Upper lobe of right lung (tissue), 1 donor: ENCODE results near the gene EFEMP2. TPM values are rescaled to one million over a fixed set of nuclear protein-coding genes. Genes with fewer than 3 reads are reported as not detected.
"Not testable (repeated sequence)": the region's sequence is repeated elsewhere in the genome, so short reads cannot be mapped to it uniquely, and the experiment has no call there.

ENCODE experiments used
- ATAC-seq: fragments of 200-7000 bp; cut with Tn5 transposase; one replicate; pipeline ENCODE4 v1.9.1; 2020; ENCODE audit warnings: mild to moderate bottlenecking, moderate library complexity
- DNase-seq: peaks from one replicate; pipeline ENCODE4 v3.0.0-alpha.2; 2020
- H3K27ac ChIP-seq: fragments of 200-600 bp; one replicate; pipeline ENCODE4 v1.8.0; 2022
- H3K27me3 ChIP-seq: fragments of 200-600 bp; one replicate; pipeline ENCODE4 v1.8.0; 2022; ENCODE audit warnings: mild to moderate bottlenecking
- H3K36me3 ChIP-seq: fragments of 200-600 bp; one replicate; pipeline ENCODE4 v1.8.0; 2022
- H3K4me1 ChIP-seq: fragments of 200-600 bp; one replicate; pipeline ENCODE4 v1.8.0; 2022
- H3K4me3 ChIP-seq: fragments of 200-600 bp; one replicate; pipeline ENCODE4 v1.8.0; 2022; ENCODE audit warnings: mild to moderate bottlenecking
- H3K9me3 ChIP-seq: fragments of 200-600 bp; one replicate; pipeline ENCODE4 v1.8.0; 2022
- CTCF ChIP-seq: fragments of 200-600 bp; IDR thresholded peaks from one replicate; pipeline ENCODE4 v1.8.0; 2022; ENCODE audit warnings: antibody characterized with exemption
- intact Hi-C: fragments of 100-400 bp; cut with DNase I; formaldehyde crosslinking; loops from one replicate; pipeline ENCODE4 v1.11.0; 2022
- total RNA-seq: library from RNA; stranded (reverse); fragmentation: NEBNext Ultra II Directional; extraction: Animal tissue kit (Norgen Biotek cat#: 25700); gene quantifications from one replicate; pipeline ENCODE4 v1.2.1, GENCODE V29; 2021
- donor health status: DM: no; HTN: yes; CAD: no; lungs with severe emphysema.

EFEMP2 gene
- total RNA-seq, 1 donor from 2014 or later = 62.0 TPM

DNA sequence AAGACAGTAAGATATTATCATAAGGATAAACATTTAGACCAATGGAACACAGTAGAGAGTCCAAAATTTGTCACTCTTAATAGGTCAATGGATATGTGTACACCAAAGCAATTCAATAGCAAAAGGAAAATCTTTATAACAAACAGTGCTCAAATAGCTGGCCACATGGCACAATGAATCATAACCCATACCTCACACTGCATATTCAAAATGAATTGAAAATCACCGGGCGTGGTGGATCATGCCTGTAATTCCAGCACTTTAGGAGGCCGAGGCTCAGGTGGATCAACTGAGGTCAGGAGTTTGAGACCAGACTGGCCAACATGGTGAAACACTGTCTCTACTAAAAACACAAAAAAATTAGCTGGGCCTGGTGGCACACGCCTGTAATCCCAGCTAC, 30.5 kb downstream of the EFEMP2 start:
- no peaks in the 10 kb centered on the region for H3K36me3 ChIP-seq
- no peak for TF ChIP-seq CTCF

DNA sequence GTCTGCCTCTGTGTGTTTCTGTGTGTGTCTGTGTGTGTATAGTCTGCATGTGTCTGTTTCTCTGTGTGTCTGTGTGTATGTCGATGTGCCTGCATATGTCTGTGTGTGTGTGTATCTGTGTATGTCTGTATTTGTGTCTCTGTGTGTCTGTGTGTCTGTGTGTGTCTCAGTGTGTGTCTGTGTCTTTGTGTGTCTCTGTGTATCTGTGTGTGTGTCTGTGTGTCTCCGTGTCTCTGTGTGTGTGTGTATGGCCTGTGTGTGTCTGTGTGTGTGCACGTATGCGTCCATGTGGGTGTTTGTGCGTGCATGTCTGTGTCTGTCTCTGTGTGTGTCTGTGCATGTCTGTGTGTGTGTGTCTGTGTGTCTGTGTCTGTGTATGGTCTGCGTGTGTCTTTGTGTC, 38.4 kb downstream of the EFEMP2 start:
- intact Hi-C loops = no loop called here
- Histone ChIP-seq H3K9me3 (no peaks in the 10 kb centered on the region), H3K4me3 (peak overlapping the region; percentile 60), H3K27me3 (no peaks in the 10 kb centered on the region), H3K27ac (no peak overlapping the region), H3K36me3 (no peaks in the 10 kb centered on the region), H3K4me1 (peaks cover 11% of the 10 kb centered on the region)
- DNase-seq (no peak), ATAC-seq (no peak)
- TF ChIP-seq CTCF = no peak

More for the DNA sequence above, 30.5 kb downstream of the EFEMP2 start:
- H3K27me3 ChIP-seq = no peaks in the 10 kb centered on the region
- H3K4me3 ChIP-seq = no peak overlapping the region
- ATAC-seq (no peak), DNase-seq (no peak)
- intact Hi-C loops = no loop called here
- H3K27ac ChIP-seq = no peak overlapping the region
- H3K4me1 ChIP-seq = no peaks in the 10 kb centered on the region
- H3K9me3 ChIP-seq = no peaks in the 10 kb centered on the region

DNA sequence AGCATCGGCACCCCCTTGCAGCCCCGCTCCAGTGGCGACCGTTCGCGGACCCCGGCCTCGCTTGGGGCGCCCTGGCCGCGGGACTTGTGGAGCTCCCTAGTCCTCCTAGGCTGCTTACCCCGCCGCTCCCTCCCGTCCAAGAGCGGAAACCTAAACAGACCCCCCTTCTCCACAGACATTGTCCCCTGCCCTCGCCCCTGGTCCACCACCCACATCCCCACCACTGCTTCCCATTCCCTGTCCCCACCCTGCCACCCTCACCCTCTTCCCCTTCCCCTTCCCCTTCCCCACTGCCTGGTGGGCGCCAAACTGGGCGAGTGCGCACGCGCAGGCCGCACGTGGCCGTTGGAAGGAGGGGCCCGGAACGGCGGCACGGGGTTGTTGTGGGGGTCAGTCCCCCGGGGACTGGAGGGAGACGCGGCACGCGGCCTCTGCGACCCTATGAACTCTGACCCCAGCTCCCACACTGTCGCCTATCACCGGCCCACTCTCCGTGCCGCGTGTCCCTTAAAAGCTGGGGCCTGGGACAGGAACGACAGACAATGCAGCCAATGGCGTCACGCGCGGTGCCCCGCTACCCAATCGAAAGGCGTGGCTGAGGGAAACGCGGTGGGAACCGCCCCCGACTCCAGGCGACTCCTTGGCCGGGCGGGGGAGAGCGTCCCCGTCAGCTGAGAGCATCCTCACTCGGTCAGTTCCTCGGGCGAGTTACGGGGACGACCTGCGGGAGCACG, 39.1 kb downstream of the EFEMP2 start, which contains the start of gene SNX32:
Gene SNX32, plus strand, starts transcription at position 667 of the 734 bp plus-strand sequence. CDS start 103 bp downstream, outside the sequence.
- Histone ChIP-seq H3K4me3 (peak within 1 kb of the TSS; percentile 60), H3K9me3 (no peaks in the 10 kb centered on the region), H3K4me1 (peaks cover 11% of the 10 kb centered on the region), H3K27ac (no peak within 1 kb of the TSS), H3K27me3 (no peaks in the 10 kb centered on the region), H3K36me3 (no peaks in the 10 kb centered on the region)
- ATAC-seq = peak; percentile 100
- intact Hi-C loops = no loop called here
- peak; percentile 97 for DNase-seq
- TF ChIP-seq CTCF = no peak

DNA sequence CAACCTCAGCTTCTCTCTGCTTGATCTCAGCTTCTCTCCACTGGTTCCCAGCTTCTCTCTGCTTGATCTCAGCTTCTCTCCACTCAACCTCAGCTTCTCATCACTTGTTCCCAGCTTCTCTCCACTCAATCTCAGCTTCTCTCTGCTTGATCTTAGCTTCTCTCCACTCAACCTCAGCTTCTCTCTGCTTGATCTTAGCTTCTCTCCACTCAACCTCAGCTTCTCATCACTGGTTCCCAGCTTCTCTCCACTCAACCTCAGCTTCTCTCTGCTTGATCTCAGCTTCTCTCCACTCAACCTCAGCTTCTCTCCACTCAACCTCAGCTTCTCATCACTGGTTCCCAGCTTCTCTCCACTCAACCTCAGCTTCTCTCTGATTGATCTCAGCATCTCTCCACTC, 40.4 kb downstream of the EFEMP2 start:
- H3K36me3 ChIP-seq, H3K4me3 ChIP-seq, ATAC-seq, H3K9me3 ChIP-seq, DNase-seq, intact Hi-C loops, H3K27ac ChIP-seq, H3K27me3 ChIP-seq: not testable (repeated sequence)
- H3K4me1 ChIP-seq = peaks cover 11% of the 10 kb centered on the region

GRCh38 chr11:65829459-65829858, 43.1 kb downstream of the EFEMP2 start:
- intact Hi-C loops = no loop called here
- Histone ChIP-seq H3K27me3 (no peaks in the 10 kb centered on the region), H3K27ac (no peak overlapping the region), H3K36me3 (no peaks in the 10 kb centered on the region), H3K4me1 (peaks cover 10% of the 10 kb centered on the region), H3K4me3 (no peak overlapping the region), H3K9me3 (no peaks in the 10 kb centered on the region)
- ATAC-seq (no peak), DNase-seq (no peak)
- TF ChIP-seq CTCF = no peak

DNA sequence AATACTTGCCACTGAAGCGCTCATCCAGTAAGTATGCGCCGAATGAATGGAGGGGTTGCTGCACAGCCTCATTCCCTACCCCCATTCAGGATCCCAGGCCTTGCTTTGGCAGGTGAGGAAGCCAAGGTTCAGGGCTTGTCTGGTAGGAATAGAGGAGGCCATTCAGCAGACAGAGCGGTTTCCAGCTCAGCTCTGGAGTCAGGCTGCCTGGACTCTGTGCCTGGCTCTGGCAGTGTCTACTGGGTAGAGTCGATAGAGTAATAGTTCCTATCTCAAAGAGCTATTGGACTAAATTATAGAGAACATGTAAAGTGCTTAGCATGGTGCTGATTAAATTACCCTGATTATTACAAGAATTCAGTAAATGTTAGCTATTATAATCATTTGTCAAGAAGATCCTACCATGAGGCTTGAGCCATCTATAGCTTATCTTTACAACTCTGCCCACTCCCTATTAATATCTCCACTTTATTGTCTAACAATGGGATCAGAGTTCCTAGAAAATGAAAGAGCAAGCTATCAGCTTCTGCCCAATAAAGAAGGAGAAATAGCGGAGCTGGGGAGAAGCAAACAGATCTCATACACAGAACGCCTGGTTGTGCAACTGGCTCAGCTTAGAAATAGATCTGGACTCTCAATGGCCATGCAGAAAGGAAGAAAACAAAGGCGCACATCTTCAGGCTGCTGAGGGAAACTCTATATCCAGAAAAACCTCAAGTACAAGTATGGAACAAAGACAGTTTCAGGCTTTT, 45.4 kb downstream of the EFEMP2 start:
- DNase-seq = no peak
- no peak overlapping the region for H3K27ac ChIP-seq
- H3K4me3 ChIP-seq = no peak overlapping the region
- H3K27me3 ChIP-seq = no peaks in the 10 kb centered on the region
- H3K9me3 ChIP-seq = no peaks in the 10 kb centered on the region
- ATAC-seq = no peak
- TF ChIP-seq CTCF = no peak
- no peaks in the 10 kb centered on the region for H3K36me3 ChIP-seq
- intact Hi-C loops = no loop called here
- no peaks in the 10 kb centered on the region for H3K4me1 ChIP-seq
